Peyer's patch (tissue), 4 donors: ENCODE results near the gene ATP2B3.

ENCODE experiments used
- CTCF ChIP-seq, 6 experiments: fragments of 450-650 bp in 4 of 6; fragments of 200-600 bp in 2 of 6; sonication (generic) in 1 of 6; IDR thresholded peaks; one replicate each; pipeline ENCODE4 v1.5.1; 2017 to 2019; ENCODE audit warnings: antibody characterized with exemption in 6 of 6, mild to moderate bottlenecking in 3 of 6, moderate library complexity in 1 of 6
- POLR2A ChIP-seq, 2 donors: fragments of 450-650 bp; IDR thresholded peaks; one replicate each; pipeline ENCODE4 v1.5.1; 2017; ENCODE audit warnings: antibody characterized with exemption in 2 of 2, mild to moderate bottlenecking in 2 of 2, moderate library complexity in 2 of 2

GRCh38 chrX:153608806-153609205 is 91.4 kb downstream of the ATP2B3 start:
- TF ChIP-seq CTCF (IDR thresholded peaks at IDR 0.05) (no peak), POLR2A (IDR thresholded peaks at IDR 0.05) (no peak)
